ENCODE measurements around the gene DUOX1. TPM values are rescaled to one million over a fixed set of nuclear protein-coding genes. Genes with fewer than 3 reads are reported as not detected.
"Not testable (repeated sequence)": the region's sequence is repeated elsewhere in the genome, so short reads cannot be mapped to it uniquely, and the experiment has no call there.

The DUOX1 gene
- total RNA-seq, 1 donor from 2014 or later: 0.59 TPM

- peak; percentile 54 for DNase-seq (ENCODE audit: low spot score)
- intact Hi-C loops (cut with DNase I): not testable (repeated sequence)
Measured at GRCh38 chr15:45104170-45104569, 25.6 kb upstream of the DUOX1 start.

GRCh38 chr15:45105586-45105985 is 24.2 kb upstream of the DUOX1 start:
- DNase-seq (ENCODE audit: low spot score): peak; percentile 50
- intact Hi-C loops (cut with DNase I): no loop called here

GRCh38 chr15:45106002-45106790 is 23.6 kb upstream of the DUOX1 start:
- intact Hi-C loops (cut with DNase I): no loop called here
- peak; percentile 58 for DNase-seq (ENCODE audit: low spot score)

- peak; percentile 70 for DNase-seq (ENCODE audit: low spot score)
- intact Hi-C loops (cut with DNase I): no loop called here
Measured at GRCh38 chr15:45107941-45108630, 21.7 kb upstream of the DUOX1 start.

- intact Hi-C loops (cut with DNase I): no loop called here
- DNase-seq (ENCODE audit: low spot score): peak; percentile 35
Measured at GRCh38 chr15:45110256-45110820, 19.5 kb upstream of the DUOX1 start.

GRCh38 chr15:45111390-45112142 is 18.2 kb upstream of the DUOX1 start:
- intact Hi-C loops (cut with DNase I): no loop called here

GRCh38 chr15:45112143-45112590 is 17.6 kb upstream of the DUOX1 start:
- no peak for DNase-seq (ENCODE audit: low spot score)
- intact Hi-C loops (cut with DNase I): no loop called here

More at GRCh38 chr15:45111390-45112142, 18.2 kb upstream of the DUOX1 start:
- peak; percentile 61 for DNase-seq (ENCODE audit: low spot score)

GRCh38 chr15:45112591-45113379 is 17.0 kb upstream of the DUOX1 start:
- DNase-seq (ENCODE audit: low spot score): peak; percentile 53
- intact Hi-C loops (cut with DNase I): no loop called here

GRCh38 chr15:45113380-45113990 is 16.3 kb upstream of the DUOX1 start:
- intact Hi-C loops (cut with DNase I): no loop called here
- DNase-seq (ENCODE audit: low spot score): no peak

- intact Hi-C loops (cut with DNase I): no loop called here
- no peak for DNase-seq (ENCODE audit: low spot score)
Measured at GRCh38 chr15:45114076-45114750, 15.6 kb upstream of the DUOX1 start, which contains the start of the genes DUOX2 and DUOXA2. DUOX2 (minus strand) TSS chr15:45114172; CDS start chr15:45113411, 761 bp downstream. DUOXA2 (plus strand) TSS chr15:45114326; CDS start chr15:45114606, 280 bp downstream.

- intact Hi-C loops (cut with DNase I): no loop called here
Measured at GRCh38 chr15:45114751-45115085, 15.1 kb upstream of the DUOX1 start.

GRCh38 chr15:45115312-45115820 is 14.4 kb upstream of the DUOX1 start:
- intact Hi-C loops (cut with DNase I): no loop called here
- no peak for DNase-seq (ENCODE audit: low spot score)

More at GRCh38 chr15:45114751-45115085, 15.1 kb upstream of the DUOX1 start:
- no peak for DNase-seq (ENCODE audit: low spot score)

- DNase-seq (ENCODE audit: low spot score): no peak
- intact Hi-C loops (cut with DNase I): no loop called here
Measured at GRCh38 chr15:45116006-45116481, 13.8 kb upstream of the DUOX1 start.

- intact Hi-C loops (cut with DNase I): no loop called here
- DNase-seq (ENCODE audit: low spot score): no peak
Measured at GRCh38 chr15:45116482-45117307, 13.1 kb upstream of the DUOX1 start.

- no peak for DNase-seq (ENCODE audit: low spot score)
- intact Hi-C loops (cut with DNase I): no loop called here
Measured at GRCh38 chr15:45117308-45118130, 12.3 kb upstream of the DUOX1 start.

- intact Hi-C loops (cut with DNase I): no loop called here
- peak; percentile 93 for DNase-seq (ENCODE audit: low spot score)
Measured at GRCh38 chr15:45118131-45118588, 11.6 kb upstream of the DUOX1 start.
